BE2C (cell line): Measurements from ENCODE around the gene OVCA2.

Experiments used
- DNase-seq: peaks from one replicate; pipeline ENCODE4 v3.0.0-alpha.2; 2020
- H3K27me3 ChIP-seq: fragments of 250-450 bp; sonication (Bioruptor Pico); 2 replicates; pipeline ENCODE4 v1.5.1; 2020; ENCODE audit warnings: mild to moderate bottlenecking
- H3K36me3 ChIP-seq: fragments of 250-450 bp; sonication (Bioruptor Pico); 2 replicates; pipeline ENCODE4 v1.5.1; 2020; ENCODE audit warnings: mild to moderate bottlenecking
- H3K4me1 ChIP-seq: fragments of 250-450 bp; sonication (Bioruptor Pico); 2 replicates; pipeline ENCODE4 v1.5.1; 2020
- H3K4me3 ChIP-seq: 2 replicates; pipeline ENCODE4 v1.5.1; 2011; ENCODE audit warnings: low read depth, low read length
- H3K9me3 ChIP-seq: fragments of 250-450 bp; sonication (Bioruptor Pico); 2 replicates; pipeline ENCODE4 v1.5.1; 2020
- CTCF ChIP-seq: IDR thresholded peaks from 2 replicates; pipeline ENCODE4 v1.5.1; 2012; ENCODE audit warnings: mild to moderate bottlenecking, low read depth, low read length

OVCA2 gene

GRCh38 chr17:2076087-2076984 is 34.5 kb downstream of the OVCA2 start:
- no peak for TF ChIP-seq CTCF
- no peaks in the 10 kb centered on the region for H3K27me3 ChIP-seq
- no peaks in the 10 kb centered on the region for H3K36me3 ChIP-seq
- H3K4me3 ChIP-seq: no peak overlapping the region
- DNase-seq: peak; percentile 85
- peaks cover 16% of the 10 kb centered on the region for H3K4me1 ChIP-seq
- H3K9me3 ChIP-seq: no peaks in the 10 kb centered on the region

GRCh38 chr17:2077040-2077439 is 35.2 kb downstream of the OVCA2 start:
- no peak for TF ChIP-seq CTCF
- Histone ChIP-seq H3K27me3 (no peaks in the 10 kb centered on the region), H3K36me3 (no peaks in the 10 kb centered on the region), H3K4me3 (no peak overlapping the region), H3K4me1 (peaks cover 16% of the 10 kb centered on the region), H3K9me3 (no peaks in the 10 kb centered on the region)
- DNase-seq: no peak

- TF ChIP-seq CTCF: no peak
- Histone ChIP-seq H3K4me1 (peaks cover 30% of the 10 kb centered on the region), H3K27me3 (no peaks in the 10 kb centered on the region), H3K4me3 (no peak overlapping the region), H3K36me3 (no peaks in the 10 kb centered on the region), H3K9me3 (no peaks in the 10 kb centered on the region)
- DNase-seq: no peak
Observed at GRCh38 chr17:2081564-2081963, 39.7 kb downstream of the OVCA2 start.

GRCh38 chr17:2082003-2082781 is 40.4 kb downstream of the OVCA2 start:
- Histone ChIP-seq H3K27me3 (no peaks in the 10 kb centered on the region), H3K4me3 (no peak overlapping the region), H3K36me3 (no peaks in the 10 kb centered on the region), H3K4me1 (peaks cover 23% of the 10 kb centered on the region), H3K9me3 (no peaks in the 10 kb centered on the region)
- TF ChIP-seq CTCF: no peak
- DNase-seq: peak; percentile 27

- no peak for DNase-seq
- H3K36me3 ChIP-seq: no peaks in the 10 kb centered on the region
- no peak for TF ChIP-seq CTCF
- H3K9me3 ChIP-seq: no peaks in the 10 kb centered on the region
- H3K27me3 ChIP-seq: no peaks in the 10 kb centered on the region
- peaks cover 23% of the 10 kb centered on the region for H3K4me1 ChIP-seq
- H3K4me3 ChIP-seq: no peak overlapping the region
Observed at GRCh38 chr17:2083613-2084035, 41.8 kb downstream of the OVCA2 start.
